Keratinocyte (primary cell): ENCODE results near the gene HEPHL1.

ENCODE experiments used
- CTCF ChIP-seq, 3 experiments: IDR thresholded peaks in 1 of 3; conservative IDR thresholded peaks in 1 of 3; optimal IDR thresholded peaks in 1 of 3; 2 replicates in 2 of 3; 3 replicates in 1 of 3; pipeline versions ENCODE3 to v1.5.1; 2011; ENCODE audit warnings: low read length in 3 of 3, mild to moderate bottlenecking in 3 of 3, moderate library complexity in 2 of 3, control low read depth in 1 of 3, inconsistent platforms in 1 of 3; ENCODE audit not compliant: insufficient read depth in 2 of 3; ENCODE audit errors: extremely low read depth in 1 of 3
- EZH2 ChIP-seq: IDR thresholded peaks from one replicate; pipeline ENCODE4 v1.6.1; 2012; ENCODE audit warnings: inconsistent platforms, mild to moderate bottlenecking, low read length, moderate library complexity

- no peak for TF ChIP-seq CTCF (optimal IDR thresholded peaks at IDR 0.05 in 1 of 3, IDR thresholded peaks at IDR 0.05 in 1 of 3, conservative IDR thresholded peaks at IDR 0.05 in 1 of 3; ENCODE audit: extremely low read depth in 1 of 3, insufficient read depth in 2 of 3, low read length in 3 of 3)
- TF ChIP-seq EZH2, result no peak
These were observed 22.1 kb downstream of the HEPHL1 start for GRCh38 chr11:94043241-94043640.
